Parathyroid adenoma (tissue), 2 donors: ENCODE measurements around the gene TST.
A peak's percentile ranks its signal among the peaks of the same experiment; 100 is the strongest.

ENCODE experiments used
- H2AFZ ChIP-seq: fragments of 300-600 bp; sonication (generic); one replicate; pipeline ENCODE4 v1.7.0; 2017; ENCODE audit warnings: antibody characterized with exemption, mild to moderate bottlenecking
- H3K27ac ChIP-seq: fragments of 300-600 bp; sonication (generic); one replicate; pipeline ENCODE4 v1.7.0; 2017
- H3K27me3 ChIP-seq: fragments of 300-600 bp; sonication (generic); one replicate; pipeline ENCODE4 v1.7.0; 2017; ENCODE audit warnings: low read length; ENCODE audit not compliant: control insufficient read depth, insufficient read depth
- H3K36me3 ChIP-seq: fragments of 300-600 bp; sonication (generic); one replicate; pipeline ENCODE4 v1.7.0; 2017; ENCODE audit warnings: low read length; ENCODE audit not compliant: control insufficient read depth, insufficient read depth
- H3K4me1 ChIP-seq: fragments of 300-600 bp; sonication (generic); one replicate; pipeline ENCODE4 v1.7.0; 2017; ENCODE audit warnings: control low read depth
- H3K4me2 ChIP-seq: fragments of 300-600 bp; sonication (generic); one replicate; pipeline ENCODE4 v1.7.0; 2017; ENCODE audit warnings: low read length
- H3K4me3 ChIP-seq: fragments of 300-600 bp; sonication (generic); one replicate; pipeline ENCODE4 v1.7.0; 2017; ENCODE audit warnings: low read depth, low read length
- H3K79me2 ChIP-seq: fragments of 300-600 bp; sonication (generic); one replicate; pipeline ENCODE4 v1.7.0; 2017; ENCODE audit warnings: control low read depth
- H3K9ac ChIP-seq: fragments of 300-600 bp; sonication (generic); one replicate; pipeline ENCODE4 v1.7.0; 2017; ENCODE audit warnings: mild to moderate bottlenecking
- H3K9me3 ChIP-seq: fragments of 300-600 bp; sonication (generic); one replicate; pipeline ENCODE4 v1.7.0; 2017; ENCODE audit warnings: low read length; ENCODE audit not compliant: control insufficient read depth
- TF ChIP-seq, protein P1 (sequence below): fragments of 300-600 bp; sonication (generic); IDR thresholded peaks from one replicate; pipeline ENCODE4 v1.7.0; 2017; ENCODE audit warnings: antibody characterized with exemption, mild to moderate bottlenecking
- donor health status: primary hyperparathyroidism.

TST gene

DNA sequence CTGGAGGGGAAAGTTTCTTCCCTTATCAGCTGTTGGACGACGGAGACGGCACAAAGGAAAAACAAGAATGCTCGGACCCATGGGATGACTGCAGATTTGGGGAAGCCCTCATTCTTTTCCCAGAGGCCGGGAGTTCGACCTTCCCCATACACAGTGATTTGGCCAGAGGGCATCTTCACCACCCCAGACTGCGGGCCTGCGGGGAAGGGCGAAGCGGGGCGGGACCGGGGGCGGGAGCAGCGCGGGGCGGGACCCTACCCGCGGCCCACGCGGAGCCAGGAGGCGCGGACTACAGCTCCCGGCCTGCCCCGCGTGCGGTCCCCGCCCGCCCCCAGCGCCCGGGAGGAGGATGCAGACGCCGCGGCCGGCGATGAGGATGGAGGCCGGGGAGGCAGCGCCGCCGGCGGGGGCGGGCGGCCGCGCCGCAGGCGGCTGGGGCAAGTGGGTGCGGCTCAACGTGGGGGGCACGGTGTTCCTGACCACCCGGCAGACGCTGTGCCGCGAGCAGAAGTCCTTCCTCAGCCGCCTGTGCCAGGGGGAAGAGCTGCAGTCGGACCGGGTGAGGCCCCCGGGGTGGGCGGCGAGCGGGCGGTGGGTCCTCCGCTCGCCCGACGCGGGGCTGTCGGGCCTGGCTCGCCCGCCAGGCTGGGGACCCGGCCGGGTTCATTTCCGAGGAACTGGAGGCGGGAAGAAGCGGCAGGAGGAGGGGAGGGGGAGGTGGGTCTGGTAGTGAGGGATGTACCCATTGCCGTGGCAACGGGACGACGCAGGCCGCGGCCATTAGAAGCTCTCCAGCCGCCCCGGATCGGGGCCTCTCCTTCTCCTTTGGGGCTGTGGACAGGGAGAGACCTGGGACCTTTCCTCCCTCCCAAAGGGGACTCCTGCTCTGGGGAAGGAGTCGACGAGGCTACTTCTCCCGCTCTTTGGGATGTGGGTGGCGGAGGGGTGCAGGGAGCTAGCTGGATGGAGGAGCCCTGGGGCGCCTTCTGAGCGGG, 32.4 kb upstream of the TST start, which contains the start of gene KCTD17:
TSS of gene KCTD17 (plus strand) at position 352 of the 995 bp plus-strand sequence. CDS start at position 371, 19 bp downstream.
- H3K27me3 ChIP-seq, result no peaks in the 10 kb centered on the region
- H3K27ac ChIP-seq, result no peak within 1 kb of the TSS
- no peaks in the 10 kb centered on the region for H3K36me3 ChIP-seq
- H3K79me2 ChIP-seq, result no peaks in the 10 kb centered on the region
- no peaks in the 10 kb centered on the region for H3K4me1 ChIP-seq
- no peak within 1 kb of the TSS for H3K9ac ChIP-seq
- no peaks in the 10 kb centered on the region for H3K9me3 ChIP-seq
- H3K4me2 ChIP-seq, result peak within 1 kb of the TSS; percentile 92
- peak within 1 kb of the TSS; percentile 58 for H3K4me3 ChIP-seq
- TF ChIP-seq, protein P1, sequence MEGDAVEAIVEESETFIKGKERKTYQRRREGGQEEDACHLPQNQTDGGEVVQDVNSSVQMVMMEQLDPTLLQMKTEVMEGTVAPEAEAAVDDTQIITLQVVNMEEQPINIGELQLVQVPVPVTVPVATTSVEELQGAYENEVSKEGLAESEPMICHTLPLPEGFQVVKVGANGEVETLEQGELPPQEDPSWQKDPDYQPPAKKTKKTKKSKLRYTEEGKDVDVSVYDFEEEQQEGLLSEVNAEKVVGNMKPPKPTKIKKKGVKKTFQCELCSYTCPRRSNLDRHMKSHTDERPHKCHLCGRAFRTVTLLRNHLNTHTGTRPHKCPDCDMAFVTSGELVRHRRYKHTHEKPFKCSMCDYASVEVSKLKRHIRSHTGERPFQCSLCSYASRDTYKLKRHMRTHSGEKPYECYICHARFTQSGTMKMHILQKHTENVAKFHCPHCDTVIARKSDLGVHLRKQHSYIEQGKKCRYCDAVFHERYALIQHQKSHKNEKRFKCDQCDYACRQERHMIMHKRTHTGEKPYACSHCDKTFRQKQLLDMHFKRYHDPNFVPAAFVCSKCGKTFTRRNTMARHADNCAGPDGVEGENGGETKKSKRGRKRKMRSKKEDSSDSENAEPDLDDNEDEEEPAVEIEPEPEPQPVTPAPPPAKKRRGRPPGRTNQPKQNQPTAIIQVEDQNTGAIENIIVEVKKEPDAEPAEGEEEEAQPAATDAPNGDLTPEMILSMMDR, result no peak
- H2AFZ ChIP-seq, result peak within 1 kb of the TSS; percentile 75

DNA sequence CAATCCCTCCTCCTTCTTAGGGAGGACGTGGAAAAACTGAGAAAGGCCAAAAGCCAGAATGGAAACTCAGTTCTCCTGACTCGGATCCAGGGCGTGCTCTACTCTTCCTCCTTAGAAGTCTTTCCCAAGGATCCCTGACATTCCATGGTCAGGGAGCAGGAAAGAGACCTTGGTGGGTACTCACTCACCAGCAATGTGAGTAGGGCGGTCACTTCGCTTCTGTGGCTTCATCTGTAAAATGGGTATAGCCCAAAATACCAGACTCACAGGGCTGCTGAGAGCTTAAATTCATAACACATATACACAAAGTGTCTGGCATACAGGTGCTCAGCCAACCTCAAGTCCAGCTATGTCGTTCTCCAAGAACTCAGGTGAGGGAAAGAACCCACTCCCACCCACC, 31.7 kb upstream of the TST start:
- Histone ChIP-seq H3K27ac (no peak overlapping the region), H3K4me2 (no peak overlapping the region), H3K9me3 (no peaks in the 10 kb centered on the region), H3K4me3 (no peak overlapping the region), H3K36me3 (no peaks in the 10 kb centered on the region), H3K27me3 (no peaks in the 10 kb centered on the region), H3K79me2 (no peaks in the 10 kb centered on the region), H3K9ac (no peak overlapping the region), H3K4me1 (no peaks in the 10 kb centered on the region), H2AFZ (no peak overlapping the region)
- TF ChIP-seq, protein P1, result no peak

DNA sequence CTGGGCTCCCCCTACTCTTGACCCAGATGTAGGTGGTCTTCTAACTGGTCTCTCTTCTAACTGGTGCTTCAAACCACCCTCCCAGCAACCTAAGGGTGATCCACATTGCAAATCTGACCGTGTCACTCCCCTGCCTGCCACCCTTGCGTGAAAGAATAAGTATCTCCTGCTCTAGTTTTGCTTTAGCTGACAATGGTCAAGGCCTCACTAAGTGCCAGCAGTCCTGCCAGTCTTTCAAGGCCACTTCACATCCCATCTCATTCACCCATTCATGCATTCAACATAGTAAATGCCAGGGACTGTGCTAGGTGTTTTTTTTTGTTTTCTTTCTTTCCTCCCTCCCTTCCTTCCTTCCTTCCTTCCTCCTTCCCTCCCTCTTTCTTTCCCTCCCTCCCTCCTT, 30.0 kb upstream of the TST start:
- no peaks in the 10 kb centered on the region for H3K36me3 ChIP-seq
- H3K9me3 ChIP-seq, result no peaks in the 10 kb centered on the region
- TF ChIP-seq, protein P1, result no peak
- H2AFZ ChIP-seq, result no peak overlapping the region
- no peaks in the 10 kb centered on the region for H3K4me1 ChIP-seq
- no peak overlapping the region for H3K4me3 ChIP-seq
- H3K27me3 ChIP-seq, result no peaks in the 10 kb centered on the region
- no peaks in the 10 kb centered on the region for H3K79me2 ChIP-seq
- H3K4me2 ChIP-seq, result no peak overlapping the region
- H3K9ac ChIP-seq, result no peak overlapping the region
- H3K27ac ChIP-seq, result no peak overlapping the region

DNA sequence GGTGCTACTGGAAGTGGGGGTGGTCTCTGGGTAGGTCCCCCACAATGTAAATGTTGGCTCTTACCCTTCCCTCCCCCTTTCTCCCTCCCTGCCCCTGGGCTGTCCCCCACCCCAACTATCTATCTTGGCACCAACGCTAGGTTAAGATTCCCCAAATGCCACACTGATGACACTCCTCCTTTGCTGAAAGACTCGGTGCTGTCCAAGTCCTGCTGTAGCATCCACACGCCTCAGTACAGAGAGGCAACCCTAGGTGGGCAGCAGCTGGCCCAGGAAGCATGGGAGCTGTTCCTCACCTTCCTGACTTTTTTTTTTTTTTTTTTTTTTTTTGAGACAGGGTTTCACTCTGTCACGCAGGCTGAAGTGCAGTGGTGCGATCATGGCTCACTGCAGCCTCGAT, 28.9 kb upstream of the TST start:
- Histone ChIP-seq H3K27me3 (no peaks in the 10 kb centered on the region), H3K4me1 (no peaks in the 10 kb centered on the region), H3K4me2 (no peak overlapping the region), H3K36me3 (no peaks in the 10 kb centered on the region), H3K4me3 (no peak overlapping the region), H3K9me3 (no peaks in the 10 kb centered on the region), H3K9ac (no peak overlapping the region), H3K79me2 (no peaks in the 10 kb centered on the region), H2AFZ (no peak overlapping the region), H3K27ac (no peak overlapping the region)
- TF ChIP-seq, protein P1, result no peak
